ENCODE measurements around the gene GALNT18. TPM values are rescaled to one million over a fixed set of nuclear protein-coding genes. Genes with fewer than 3 reads are reported as not detected.

The GALNT18 gene
- total and polyA plus RNA-seq, 5 donors = 17.5 to 32.2 (median 21.0) TPM

GRCh38 chr11:11439591-11439990, 182.2 kb downstream of the GALNT18 start:
- H3K4me3 ChIP-seq (ENCODE audit: low read length) = no peak overlapping the region
- H3K27ac ChIP-seq (ENCODE audit: low read length) = no peak overlapping the region
- intact Hi-C loops (cut with DNase I) = no loop called here
- ATAC-seq (no peak), DNase-seq (no peak)
- H3K9me3 ChIP-seq (ENCODE audit: control insufficient read depth, low read length) = no peaks in the 10 kb centered on the region
- peaks cover 16% of the 10 kb centered on the region for H3K4me1 ChIP-seq (ENCODE audit: control insufficient read depth, insufficient read depth, low read length)
- WGBS = 94% methylated on average over 2 of the region's 2 CpGs
- H3K27me3 ChIP-seq (ENCODE audit: control insufficient read depth, insufficient read depth) = no peaks in the 10 kb centered on the region

- H3K4me1 ChIP-seq (ENCODE audit: control insufficient read depth, insufficient read depth, low read length) = peaks cover 12% of the 10 kb centered on the region
- H3K27me3 ChIP-seq (ENCODE audit: control insufficient read depth, insufficient read depth) = no peaks in the 10 kb centered on the region
- no peak overlapping the region for H3K27ac ChIP-seq (ENCODE audit: low read length)
- ATAC-seq (peak; percentile 68 to 74), DNase-seq (peak in 1 of 3 donors; percentile 65)
- H3K9me3 ChIP-seq (ENCODE audit: control insufficient read depth, low read length) = no peaks in the 10 kb centered on the region
- intact Hi-C loops (cut with DNase I) = no loop called here
- WGBS = 50% methylated on average over 10 of the region's 10 CpGs
- no peak overlapping the region for H3K4me3 ChIP-seq (ENCODE audit: low read length)
Measured at GRCh38 chr11:11436715-11437313, 185.0 kb downstream of the GALNT18 start.

- DNase-seq (no peak), ATAC-seq (no peak)
- Histone ChIP-seq H3K27me3 (ENCODE audit: control insufficient read depth, insufficient read depth) (no peaks in the 10 kb centered on the region), H3K4me3 (ENCODE audit: low read length) (no peak overlapping the region), H3K9me3 (ENCODE audit: control insufficient read depth, low read length) (no peaks in the 10 kb centered on the region), H3K4me1 (ENCODE audit: control insufficient read depth, insufficient read depth, low read length) (peaks cover 12% of the 10 kb centered on the region), H3K27ac (ENCODE audit: low read length) (no peak overlapping the region)
- intact Hi-C loops (cut with DNase I) = no loop called here
- WGBS = 74% methylated on average over 12 of the region's 12 CpGs
Measured at GRCh38 chr11:11435635-11436034, 186.2 kb downstream of the GALNT18 start.

- no peak for ATAC-seq
- 92% methylated on average over 2 of the region's 2 CpGs for WGBS
- intact Hi-C loops (cut with DNase I) = loop anchor here in 1 of 4 donors (5.0 kb wide), 1 partner anchor 48 kb away; no protein-coding TSS in a partner anchor
Measured at GRCh38 chr11:11433960-11434359, 187.8 kb downstream of the GALNT18 start.

GRCh38 chr11:11432621-11433319, 189.0 kb downstream of the GALNT18 start:
- H3K27me3 ChIP-seq (ENCODE audit: control insufficient read depth, insufficient read depth) = no peaks in the 10 kb centered on the region
- no peak for ATAC-seq

More at GRCh38 chr11:11433960-11434359, 187.8 kb downstream of the GALNT18 start:
- Histone ChIP-seq H3K27ac (ENCODE audit: low read length) (no peak overlapping the region), H3K4me1 (ENCODE audit: control insufficient read depth, insufficient read depth, low read length) (peaks cover 12% of the 10 kb centered on the region), H3K9me3 (ENCODE audit: control insufficient read depth, low read length) (no peaks in the 10 kb centered on the region), H3K27me3 (ENCODE audit: control insufficient read depth, insufficient read depth) (no peaks in the 10 kb centered on the region), H3K4me3 (ENCODE audit: low read length) (no peak overlapping the region)
- no peak for DNase-seq

GRCh38 chr11:11430431-11430830, 191.4 kb downstream of the GALNT18 start:
- H3K27ac ChIP-seq (ENCODE audit: low read length) = no peak overlapping the region
- DNase-seq (no peak), ATAC-seq (no peak)
- 96% methylated on average over 4 of the region's 4 CpGs for WGBS
- H3K27me3 ChIP-seq (ENCODE audit: control insufficient read depth, insufficient read depth) = no peaks in the 10 kb centered on the region
- H3K9me3 ChIP-seq (ENCODE audit: control insufficient read depth, low read length) = no peaks in the 10 kb centered on the region
- no peak overlapping the region for H3K4me3 ChIP-seq (ENCODE audit: low read length)
- H3K4me1 ChIP-seq (ENCODE audit: control insufficient read depth, insufficient read depth, low read length) = peaks cover 19% of the 10 kb centered on the region
- intact Hi-C loops (cut with DNase I) = loop anchor here in 1 of 4 donors (5.0 kb wide), 1 partner anchor 52 kb away; no protein-coding TSS in a partner anchor

More at GRCh38 chr11:11432621-11433319, 189.0 kb downstream of the GALNT18 start:
- Histone ChIP-seq H3K9me3 (ENCODE audit: control insufficient read depth, low read length) (no peaks in the 10 kb centered on the region), H3K27ac (ENCODE audit: low read length) (no peak overlapping the region), H3K4me1 (ENCODE audit: control insufficient read depth, insufficient read depth, low read length) (peaks cover 20% of the 10 kb centered on the region), H3K4me3 (ENCODE audit: low read length) (no peak overlapping the region)
- 96% methylated on average over 13 of the region's 13 CpGs for WGBS
- intact Hi-C loops (cut with DNase I) = loop anchor here in 1 of 4 donors (5.0 kb wide), 1 partner anchor 50 kb away; no protein-coding TSS in a partner anchor
- DNase-seq = no peak

- H3K27me3 ChIP-seq (ENCODE audit: control insufficient read depth, insufficient read depth) = no peaks in the 10 kb centered on the region
- H3K27ac ChIP-seq (ENCODE audit: low read length) = no peak overlapping the region
- ATAC-seq (no peak), DNase-seq (no peak)
- no peaks in the 10 kb centered on the region for H3K9me3 ChIP-seq (ENCODE audit: control insufficient read depth, low read length)
- intact Hi-C loops (cut with DNase I) = no loop called here
- no peak overlapping the region for H3K4me3 ChIP-seq (ENCODE audit: low read length)
- peaks cover 19% of the 10 kb centered on the region for H3K4me1 ChIP-seq (ENCODE audit: control insufficient read depth, insufficient read depth, low read length)
- 78% methylated on average over 4 of the region's 4 CpGs for WGBS
Measured at GRCh38 chr11:11428714-11429113, 193.1 kb downstream of the GALNT18 start.

GRCh38 chr11:11427542-11427941, 194.3 kb downstream of the GALNT18 start:
- peak in 1 of 2 donors; percentile 20 for ATAC-seq
- no peak for DNase-seq
- no peak overlapping the region for H3K27ac ChIP-seq (ENCODE audit: low read length)
- H3K4me1 ChIP-seq (ENCODE audit: control insufficient read depth, insufficient read depth, low read length) = peaks cover 19% of the 10 kb centered on the region
- WGBS = 21% methylated on average over 5 of the region's 5 CpGs
- no peaks in the 10 kb centered on the region for H3K27me3 ChIP-seq (ENCODE audit: control insufficient read depth, insufficient read depth)
- H3K4me3 ChIP-seq (ENCODE audit: low read length) = no peak overlapping the region
- intact Hi-C loops (cut with DNase I) = no loop called here
- no peaks in the 10 kb centered on the region for H3K9me3 ChIP-seq (ENCODE audit: control insufficient read depth, low read length)

- ATAC-seq = peak; percentile 40 to 77
- H3K9me3 ChIP-seq (ENCODE audit: control insufficient read depth, low read length) = no peaks in the 10 kb centered on the region
- peak in 1 of 3 donors; percentile 65 for DNase-seq
- H3K27me3 ChIP-seq (ENCODE audit: control insufficient read depth, insufficient read depth) = no peaks in the 10 kb centered on the region
- WGBS = 38% methylated on average over 9 of the region's 9 CpGs
- H3K4me1 ChIP-seq (ENCODE audit: control insufficient read depth, insufficient read depth, low read length) = peaks cover 19% of the 10 kb centered on the region
- peak overlapping the region; percentile 2 for H3K27ac ChIP-seq (ENCODE audit: low read length)
- no peak overlapping the region for H3K4me3 ChIP-seq (ENCODE audit: low read length)
- intact Hi-C loops (cut with DNase I) = no loop called here
Measured at GRCh38 chr11:11427140-11427539, 194.7 kb downstream of the GALNT18 start.

- ATAC-seq = peak in 1 of 2 donors; percentile 63
- 81% methylated on average over 4 of the region's 4 CpGs for WGBS
- intact Hi-C loops (cut with DNase I) = no loop called here
Measured at GRCh38 chr11:11426226-11426952, 195.4 kb downstream of the GALNT18 start.

GRCh38 chr11:11425806-11426205, 196.0 kb downstream of the GALNT18 start:
- intact Hi-C loops (cut with DNase I) = no loop called here
- WGBS = 92% methylated on average over 5 of the region's 5 CpGs
- Histone ChIP-seq H3K9me3 (ENCODE audit: control insufficient read depth, low read length) (no peaks in the 10 kb centered on the region), H3K4me3 (ENCODE audit: low read length) (no peak overlapping the region), H3K27ac (ENCODE audit: low read length) (no peak overlapping the region), H3K4me1 (ENCODE audit: control insufficient read depth, insufficient read depth, low read length) (peaks cover 20% of the 10 kb centered on the region), H3K27me3 (ENCODE audit: control insufficient read depth, insufficient read depth) (no peaks in the 10 kb centered on the region)
- ATAC-seq (no peak), DNase-seq (no peak)

More at GRCh38 chr11:11426226-11426952, 195.4 kb downstream of the GALNT18 start:
- H3K4me1 ChIP-seq (ENCODE audit: control insufficient read depth, insufficient read depth, low read length) = peaks cover 17% of the 10 kb centered on the region
- DNase-seq = no peak
- no peaks in the 10 kb centered on the region for H3K27me3 ChIP-seq (ENCODE audit: control insufficient read depth, insufficient read depth)
- no peak overlapping the region for H3K4me3 ChIP-seq (ENCODE audit: low read length)
- H3K27ac ChIP-seq (ENCODE audit: low read length) = no peak overlapping the region
- H3K9me3 ChIP-seq (ENCODE audit: control insufficient read depth, low read length) = no peaks in the 10 kb centered on the region
